HG03175 (cell line): ENCODE results near the gene SH3PXD2A.

ENCODE experiments used
- ATAC-seq: cut with Tn5 transposase; IDR thresholded peaks from one replicate; pipeline ENCODE4 v1.9.1; 2021; ENCODE audit warnings: mild to moderate bottlenecking, moderate library complexity; ENCODE audit not compliant: unreplicated experiment

SH3PXD2A gene

DNA sequence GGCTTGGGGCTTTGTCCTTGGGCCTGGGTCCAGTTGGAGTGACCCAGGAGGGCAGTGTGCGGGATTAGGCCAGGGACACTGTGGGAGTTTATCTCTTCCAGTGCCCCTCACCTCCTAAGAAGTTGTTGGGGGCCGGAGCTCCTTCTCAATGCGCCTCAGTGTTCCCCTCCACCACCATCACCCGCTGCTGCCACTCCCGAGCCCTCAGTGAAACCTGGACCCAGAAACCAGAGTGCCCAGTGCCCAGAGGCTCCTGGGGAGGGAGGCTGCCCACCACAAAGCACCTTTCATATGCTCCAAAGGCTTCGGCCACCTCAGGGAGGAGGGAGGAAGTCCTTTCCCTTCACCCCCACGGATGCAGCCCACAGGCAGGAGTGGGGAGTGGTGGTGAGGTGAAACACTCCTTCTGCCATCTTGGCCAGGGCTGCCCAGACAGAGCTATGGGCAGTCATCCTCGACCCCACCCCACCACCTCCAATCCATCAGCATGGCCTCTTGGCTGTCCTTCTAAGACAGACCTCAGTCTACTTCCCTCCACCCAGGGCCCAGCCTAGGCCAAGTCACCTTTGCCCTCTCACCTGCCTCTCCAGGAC, 99.0 kb downstream of the SH3PXD2A start:
- no peak for ATAC-seq

- ATAC-seq: no peak
Observed at GRCh38 chr10:103752680-103753248, 102.6 kb downstream of the SH3PXD2A start.

DNA sequence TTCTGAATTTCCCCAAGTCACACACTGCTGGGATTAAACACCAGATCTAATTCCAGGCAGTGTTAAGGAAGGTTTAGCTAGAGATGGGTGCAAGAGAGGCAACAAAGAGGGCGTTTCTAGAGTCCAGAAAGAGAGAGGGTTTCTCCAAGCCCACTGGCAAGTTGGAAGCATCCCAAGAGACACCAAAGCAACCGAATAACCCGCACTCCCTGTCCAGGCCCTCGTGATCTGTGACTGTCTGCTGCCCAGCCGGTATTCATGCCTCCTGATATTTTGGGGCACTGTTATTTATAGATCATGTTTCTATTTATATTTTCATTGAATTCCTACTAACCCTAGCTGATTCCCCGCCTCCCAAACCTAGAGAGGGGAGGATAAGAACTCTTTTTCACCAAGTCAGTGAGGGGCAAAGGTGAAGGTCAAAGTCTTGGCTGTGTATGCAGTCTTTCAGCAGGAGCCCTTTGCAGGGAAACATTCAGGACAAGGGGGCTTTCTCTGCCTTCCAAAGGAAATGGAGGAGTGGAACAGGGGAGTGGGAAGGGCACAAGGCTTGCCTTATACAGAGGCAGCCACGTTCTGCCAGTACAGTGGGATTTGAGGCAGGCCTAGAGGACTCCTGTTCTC, 103.6 kb downstream of the SH3PXD2A start:
- no peak for ATAC-seq

DNA sequence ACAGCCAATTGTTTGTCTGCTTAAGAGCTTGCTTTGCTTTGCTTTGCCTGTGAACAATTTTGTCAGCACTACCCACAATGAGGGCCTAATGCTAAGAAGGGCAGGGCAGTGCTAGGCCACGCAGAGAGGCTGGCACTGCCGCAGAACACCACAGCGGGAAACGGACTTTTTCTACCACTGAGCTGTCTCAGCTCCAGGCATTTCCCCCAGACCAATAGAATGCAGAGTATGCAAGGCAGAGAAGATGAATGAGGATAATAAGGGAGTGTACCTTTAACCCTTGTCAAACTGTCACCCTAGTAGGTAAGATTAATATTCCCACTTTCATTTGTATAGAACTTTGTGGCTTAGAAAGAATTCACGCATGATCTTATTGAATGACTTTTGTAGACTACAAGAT, 104.5 kb downstream of the SH3PXD2A start:
- no peak for ATAC-seq

DNA sequence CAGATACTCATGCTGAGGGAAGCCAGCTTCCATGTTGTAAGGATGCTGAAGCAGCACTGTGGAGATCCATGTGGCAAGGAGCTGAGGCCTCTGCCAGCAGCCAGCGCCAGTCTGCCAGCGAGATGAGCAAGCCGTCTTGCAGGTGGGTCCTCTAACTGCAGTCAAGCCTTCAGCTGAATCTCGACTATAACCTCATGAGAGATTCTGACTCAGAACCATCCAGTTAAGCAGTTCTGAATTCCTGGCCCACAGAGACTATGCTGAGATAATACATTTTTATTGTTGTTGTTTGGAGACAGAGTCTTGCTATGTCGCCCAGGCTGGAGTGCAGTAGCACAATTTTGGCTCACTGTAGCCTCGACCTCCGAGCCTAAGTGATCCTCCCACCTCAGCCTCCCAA, 105.6 kb downstream of the SH3PXD2A start:
- ATAC-seq: no peak

DNA sequence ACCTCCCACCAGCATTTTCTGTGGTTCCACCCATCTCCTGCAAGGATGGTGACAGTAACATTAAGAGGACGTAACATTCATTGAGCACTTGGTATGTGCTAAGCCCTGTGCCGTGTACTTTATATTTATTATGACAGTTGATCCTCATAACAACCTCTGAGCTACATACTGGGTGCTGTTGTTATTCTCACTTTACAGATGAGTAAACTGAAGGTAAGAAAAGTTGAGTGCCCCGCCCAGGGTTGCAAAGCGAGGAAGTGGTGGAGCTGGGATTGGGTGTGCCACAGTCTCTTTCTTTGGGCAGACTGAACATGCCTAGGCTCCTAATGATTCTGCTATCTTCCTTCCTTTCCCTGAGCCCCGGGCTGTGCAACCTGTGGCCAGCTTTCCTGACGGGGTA, 107.4 kb downstream of the SH3PXD2A start:
- ATAC-seq: no peak

- no peak for ATAC-seq
Observed at GRCh38 chr10:103747193-103747865, 108.0 kb downstream of the SH3PXD2A start.

DNA sequence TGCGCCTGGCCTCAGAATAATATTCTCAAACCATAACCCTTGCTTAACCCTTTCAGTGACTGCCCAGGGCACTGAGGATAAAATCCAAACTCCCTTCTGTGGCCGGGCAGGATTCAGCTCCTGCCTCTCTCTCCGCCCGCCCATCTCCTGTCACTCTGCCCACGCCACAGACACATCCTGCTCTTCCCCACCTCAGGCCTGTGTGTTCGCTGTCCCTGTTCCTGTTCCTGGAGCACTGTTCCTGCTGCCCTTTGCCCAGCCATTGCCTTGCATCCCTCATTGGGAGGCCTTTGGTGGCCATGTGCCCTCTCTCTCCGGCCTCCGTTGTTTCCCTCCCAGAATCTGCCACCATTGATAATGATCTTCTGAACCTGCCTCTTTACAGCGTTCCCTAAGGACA, 108.8 kb downstream of the SH3PXD2A start:
- no peak for ATAC-seq

- no peak for ATAC-seq
Observed at GRCh38 chr10:103745341-103746247, 109.8 kb downstream of the SH3PXD2A start.

- no peak for ATAC-seq
Observed at GRCh38 chr10:103742824-103743223, 112.6 kb downstream of the SH3PXD2A start.

GRCh38 chr10:103740611-103741010, 114.8 kb downstream of the SH3PXD2A start:
- ATAC-seq: no peak

- ATAC-seq: no peak
Observed at GRCh38 chr10:103739039-103739764, 116.2 kb downstream of the SH3PXD2A start.

- no peak for ATAC-seq
Observed at GRCh38 chr10:103737735-103738367, 117.5 kb downstream of the SH3PXD2A start.

DNA sequence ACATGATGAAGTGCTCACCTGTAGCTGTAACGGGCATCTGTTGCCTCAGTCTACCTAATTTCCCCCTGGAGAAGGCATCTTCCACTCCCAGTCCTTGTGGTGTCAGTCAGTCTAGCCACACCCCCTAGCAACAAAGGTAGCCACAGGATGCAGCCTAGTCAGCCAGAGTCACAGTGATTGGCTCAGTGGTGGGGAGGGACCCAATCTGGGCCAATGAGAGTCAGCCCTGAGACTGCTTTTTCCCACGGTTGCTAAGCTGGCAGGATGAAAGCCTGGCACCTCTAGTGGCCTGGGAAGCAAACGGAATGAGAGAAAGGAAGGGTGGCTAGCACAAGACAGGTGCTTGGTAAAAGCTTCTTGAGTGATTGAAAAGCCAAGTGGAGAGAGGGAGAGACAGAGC, 118.6 kb downstream of the SH3PXD2A start:
- no peak for ATAC-seq

- no peak for ATAC-seq
Observed at GRCh38 chr10:103736044-103736443, 119.3 kb downstream of the SH3PXD2A start.

DNA sequence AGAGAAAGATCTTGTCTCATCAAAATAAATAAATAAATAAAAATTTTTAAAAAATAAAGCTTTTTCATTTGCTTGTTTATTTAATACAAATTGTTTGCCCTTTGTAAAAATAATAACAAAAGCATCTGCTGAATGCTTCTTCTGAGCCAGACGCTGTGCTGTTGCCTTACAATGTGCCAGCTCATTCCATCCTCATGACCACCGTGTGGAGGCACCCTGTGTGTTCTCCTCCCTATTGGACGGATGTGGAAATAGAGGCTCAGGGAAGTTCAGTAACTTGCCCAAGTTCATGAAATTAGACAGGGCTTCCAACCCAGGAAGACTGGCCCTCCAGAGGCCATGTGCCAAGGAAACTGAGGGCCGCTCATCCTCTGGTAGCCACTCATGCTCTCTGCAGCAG, 120.6 kb downstream of the SH3PXD2A start:
- ATAC-seq: no peak

DNA sequence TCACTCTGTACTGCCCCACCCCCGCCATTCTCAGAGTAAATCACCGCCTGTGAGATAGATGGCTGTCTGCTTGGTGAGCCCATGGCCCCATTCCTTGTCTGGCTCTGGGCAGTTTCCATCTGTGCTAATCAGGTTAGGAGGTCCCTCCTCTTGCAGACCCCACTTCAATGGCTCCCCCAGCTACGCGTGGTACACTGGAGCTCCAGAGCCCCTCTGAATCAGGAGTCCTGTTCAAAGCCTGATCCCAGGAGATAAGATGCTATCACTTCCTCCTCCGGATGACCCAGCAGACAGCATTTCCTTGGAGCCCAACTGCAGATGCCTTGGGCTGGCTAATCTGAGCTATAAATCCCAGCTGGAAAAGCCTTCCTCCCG, 122.3 kb downstream of the SH3PXD2A start:
- ATAC-seq: no peak

GRCh38 chr10:103732339-103733044, 122.9 kb downstream of the SH3PXD2A start:
- ATAC-seq: no peak

DNA sequence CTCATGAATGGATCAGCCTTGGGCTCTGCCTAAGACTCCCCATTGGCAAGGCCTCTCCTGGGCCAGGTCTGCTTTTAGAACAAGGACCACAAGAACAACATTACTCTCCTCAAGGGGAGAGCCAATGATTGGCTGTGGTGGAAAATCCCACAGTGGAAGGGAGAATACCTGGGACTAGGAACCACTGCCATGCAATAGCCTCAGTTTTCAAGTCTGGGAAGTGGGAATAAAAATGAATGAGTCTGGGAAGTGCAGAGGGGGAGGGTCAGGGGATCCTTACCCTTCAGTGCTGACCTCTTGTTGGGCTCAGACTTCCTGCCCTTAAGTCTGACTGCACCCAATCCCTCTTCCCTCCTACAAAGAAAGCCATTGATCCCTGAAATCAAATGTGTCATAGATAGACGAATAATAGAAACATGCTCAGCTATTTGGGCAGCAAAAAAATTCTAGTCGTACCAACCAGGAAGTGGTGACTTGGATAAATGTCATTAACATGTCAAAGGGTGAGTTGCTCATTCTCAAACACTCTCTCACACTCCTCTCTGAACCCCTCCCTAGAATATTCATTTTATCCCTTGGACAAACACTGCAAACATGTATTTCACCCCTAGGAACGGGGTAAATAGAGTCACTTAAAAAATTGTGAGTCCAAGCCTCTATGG, 123.6 kb downstream of the SH3PXD2A start:
- no peak for ATAC-seq
